Loucy (cell line): Measurements from ENCODE around the gene ZNF84.

Experiments
- CTCF ChIP-seq: fragments of 200-600 bp; sonication (generic); conservative IDR thresholded peaks from 2 replicates; pipeline ENCODE4 v1.5.1; 2014; ENCODE audit warnings: mild to moderate bottlenecking, antibody characterized with exemption, low read length
- EZH2phosphoT487 ChIP-seq: fragments of 200-600 bp; IDR thresholded peaks from 2 replicates; pipeline ENCODE4 v1.6.1; 2018; ENCODE audit warnings: antibody characterized with exemption, mild to moderate bottlenecking, moderate library complexity, borderline replicate concordance

DNA sequence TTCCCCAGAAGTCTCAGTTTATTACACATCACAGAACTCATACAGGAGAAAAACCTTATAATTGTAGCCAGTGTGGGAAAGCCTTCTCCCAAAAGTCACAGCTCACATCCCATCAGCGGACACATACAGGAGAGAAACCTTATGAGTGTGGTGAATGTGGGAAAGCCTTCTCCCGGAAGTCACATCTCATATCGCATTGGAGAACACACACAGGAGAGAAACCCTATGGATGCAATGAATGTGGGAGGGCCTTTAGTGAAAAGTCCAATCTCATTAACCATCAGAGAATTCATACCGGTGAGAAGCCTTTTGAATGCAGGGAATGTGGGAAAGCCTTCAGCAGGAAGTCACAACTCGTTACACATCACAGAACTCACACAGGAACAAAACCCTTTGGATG is 20.1 kb downstream of the ZNF84 start:
- TF ChIP-seq CTCF (no peak), EZH2phosphoT487 (no peak)
